Left forelimb (tissue), 1 donor: ENCODE data around the gene CAMK2N2.

Experiments used
- DNase-seq: peaks from one replicate; pipeline ENCODE4 v3.0.0-alpha.2; 2018; ENCODE audit warnings: low spot score

CAMK2N2 gene

GRCh38 chr3:184222521-184222920 lies 38.8 kb downstream of the CAMK2N2 start:
- DNase-seq, result no peak

DNA sequence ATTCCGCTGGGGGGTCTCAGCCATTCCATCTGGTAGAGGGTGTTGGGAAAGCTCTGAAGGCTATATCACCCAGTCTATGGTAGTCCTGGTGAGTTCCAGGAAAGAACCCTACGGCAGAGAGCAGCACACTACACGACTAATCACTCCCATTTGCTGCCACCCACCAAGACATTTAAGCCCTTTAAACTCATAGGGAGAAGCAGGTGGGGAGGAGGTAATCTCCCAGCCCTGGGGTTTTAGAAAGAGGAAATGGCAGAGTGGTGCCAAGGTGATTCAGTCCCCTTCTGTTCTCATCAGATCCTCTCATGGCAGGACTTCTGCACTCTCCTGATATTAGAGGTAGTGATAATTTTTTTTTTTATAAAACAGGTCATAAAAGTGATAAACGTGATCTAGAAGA lies 42.5 kb downstream of the CAMK2N2 start:
- no peak for DNase-seq

GRCh38 chr3:184211718-184212117 lies 49.6 kb downstream of the CAMK2N2 start:
- DNase-seq, result no peak

DNA sequence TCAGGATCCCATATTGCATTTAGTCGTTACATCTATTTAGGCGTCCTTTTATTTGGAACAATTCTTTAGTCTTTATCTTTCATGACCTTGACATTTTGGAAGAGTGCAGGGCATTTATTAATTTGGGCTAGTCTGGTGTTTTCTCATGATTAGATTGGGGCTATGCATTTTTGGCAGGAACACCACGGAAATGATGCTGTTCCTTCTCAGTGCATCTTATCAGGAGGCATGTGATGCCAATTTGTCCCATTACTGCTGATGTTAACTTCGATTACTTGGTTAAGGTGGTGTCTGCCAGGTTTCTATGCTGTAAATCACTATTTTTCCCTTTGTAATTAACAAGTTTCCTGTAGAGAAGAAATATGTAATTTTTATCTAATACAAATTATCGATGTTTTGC lies 50.1 kb downstream of the CAMK2N2 start:
- no peak for DNase-seq
